SK-N-SH (cell line): ENCODE measurements around the gene STK31. TPM values are rescaled to one million over a fixed set of nuclear protein-coding genes. Genes with fewer than 3 reads are reported as not detected.

Source experiments
- CTCF ChIA-PET: fragments of 300-600, 350-600 bp; formaldehyde crosslinking; extraction: SDS; loops from one replicate; lab custom pipeline; 2021; lab: Yijun Ruan, JAX
- POLR2A ChIA-PET: fragments of 350-600 bp; sonication (Branson Sonifier 250); formaldehyde crosslinking; extraction: SDS; loops from one replicate; lab custom pipeline; 2020; ENCODE audit warnings: antibody characterized with exemption, inconsistent platforms; lab: Yijun Ruan, JAX
- DNase-seq: peaks from one replicate; pipeline ENCODE4 v3.0.0; 2012
- H2AFZ ChIP-seq: fragments of 200-600 bp; sonication (generic); 2 replicates; pipeline ENCODE4 v1.8.1; 2016; ENCODE audit warnings: antibody characterized with exemption, mild to moderate bottlenecking, low read depth
- H3F3A ChIP-seq: fragments of 200-600 bp; sonication (generic); replicated peaks from 2 replicates; pipeline ENCODE3; 2016; ENCODE audit warnings: antibody characterized with exemption, mild to moderate bottlenecking; ENCODE audit not compliant: insufficient read depth
- H3K27ac ChIP-seq, 2 experiments: fragments of 200-500 bp in 1 of 2; fragments of 200-600 bp in 1 of 2; sonication (Bioruptor generic) in 1 of 2; sonication (generic), shearing (Covaris generic) in 1 of 2; 2 replicates each; pipeline versions ENCODE4 v1.5.1 to v1.6.1; 2014 to 2016; ENCODE audit warnings: low read depth in 2 of 2, inconsistent platforms in 1 of 2, low read length in 1 of 2, mild to moderate bottlenecking in 1 of 2, mixed read lengths in 1 of 2
- H3K27me3 ChIP-seq: fragments of 200-600 bp; sonication (generic), shearing (Covaris generic); 2 replicates; pipeline ENCODE4 v1.6.1; 2016; ENCODE audit warnings: mixed run types; ENCODE audit not compliant: insufficient read depth
- H3K36me3 ChIP-seq, 2 experiments: fragments of 200-500 bp in 1 of 2; fragments of 200-600 bp in 1 of 2; sonication (Bioruptor generic) in 1 of 2; sonication (generic) in 1 of 2; replicated peaks in 1 of 2; 2 replicates each; pipeline versions ENCODE3 to v1.5.1; 2014 to 2016; ENCODE audit warnings: low read length in 1 of 2, mild to moderate bottlenecking in 1 of 2; ENCODE audit not compliant: insufficient read depth in 2 of 2, control insufficient read depth in 1 of 2
- H3K4me1 ChIP-seq, 2 experiments: fragments of 200-500 bp in 1 of 2; fragments of 200-600 bp in 1 of 2; sonication (Bioruptor generic) in 1 of 2; sonication (generic), shearing (Covaris generic) in 1 of 2; 2 replicates each; pipeline versions ENCODE4 v1.5.1 to v1.6.1; 2014 to 2016; ENCODE audit warnings: low read depth in 1 of 2, low read length in 1 of 2, mixed run types in 1 of 2; ENCODE audit not compliant: insufficient read depth in 2 of 2, control insufficient read depth in 1 of 2
- H3K4me2 ChIP-seq: fragments of 200-600 bp; sonication (generic), shearing (Covaris generic); 2 replicates; pipeline ENCODE4 v1.6.1; 2017; ENCODE audit warnings: mixed run types
- H3K4me3 ChIP-seq, 2 experiments: fragments of 200-500 bp in 1 of 2; fragments of 200-600 bp in 1 of 2; sonication (Bioruptor generic) in 1 of 2; sonication (generic), shearing (Covaris generic) in 1 of 2; 2 replicates each; pipeline versions ENCODE4 v1.5.1 to v1.8.1; 2014 to 2016; ENCODE audit warnings: low read depth in 2 of 2, inconsistent platforms in 1 of 2, low read length in 1 of 2, mild to moderate bottlenecking in 1 of 2, mixed read lengths in 1 of 2, moderate library complexity in 1 of 2
- H3K79me2 ChIP-seq: fragments of 200-600 bp; sonication (generic); 2 replicates; pipeline ENCODE4 v1.8.1; 2017; ENCODE audit warnings: mild to moderate bottlenecking; ENCODE audit not compliant: insufficient read depth
- H3K9ac ChIP-seq: fragments of 200-600 bp; sonication (generic); 2 replicates; pipeline ENCODE4 v1.6.1; 2017; ENCODE audit warnings: mixed run types
- H3K9me2 ChIP-seq: fragments of 200-600 bp; sonication (generic); 2 replicates; pipeline ENCODE4 v1.6.1; 2017; ENCODE audit warnings: mixed run types
- H3K9me3 ChIP-seq: fragments of 200-600 bp; sonication (generic); 2 replicates; pipeline ENCODE4 v1.6.1; 2017; ENCODE audit warnings: mixed run types, mild to moderate bottlenecking, moderate library complexity
- H4K20me1 ChIP-seq: fragments of 200-600 bp; sonication (generic); 2 replicates; pipeline ENCODE4 v1.6.1; 2017; ENCODE audit warnings: mild to moderate bottlenecking, mixed run types; ENCODE audit not compliant: insufficient read depth
- CHD2 ChIP-seq: fragments of 150-350 bp; IDR thresholded peaks from 2 replicates; pipeline ENCODE4 v1.6.1; 2018; ENCODE audit warnings: low read length; ENCODE audit not compliant: partially characterized antibody
- EP300 ChIP-seq, 2 experiments: IDR thresholded peaks; 2 replicates each; pipeline versions ENCODE4 v1.4.0 to v1.6.1; 2012; ENCODE audit warnings: borderline replicate concordance in 1 of 2, low read depth in 1 of 2, low read length in 1 of 2
- GABPA ChIP-seq: IDR thresholded peaks from 2 replicates; pipeline ENCODE4 v1.4.0; 2012; ENCODE audit warnings: low read depth, mild to moderate bottlenecking
- JUND ChIP-seq: IDR thresholded peaks from 2 replicates; pipeline ENCODE4 v1.4.0; 2012
- NFIC ChIP-seq: IDR thresholded peaks from 2 replicates; pipeline ENCODE4 v1.4.0; 2012; ENCODE audit warnings: borderline replicate concordance
- RAD21 ChIP-seq: IDR thresholded peaks from 2 replicates; pipeline ENCODE4 v1.6.1; 2012; ENCODE audit warnings: mild to moderate bottlenecking, low read length
- RCOR1 ChIP-seq: fragments of 150-350 bp; IDR thresholded peaks from 2 replicates; pipeline ENCODE4 v1.6.1; 2017; ENCODE audit warnings: antibody characterized with exemption, low read length
- SMC3 ChIP-seq: IDR thresholded peaks from 2 replicates; pipeline ENCODE4 v1.6.1; 2012; ENCODE audit warnings: low read depth, low read length, improper control_type of control experiment
- WGBS: methylation state at CpG from one replicate; pipeline ENCODE4 v1.1.6; 2017; ENCODE audit warnings: low lambda C conversion rate; 5-methylcytosine and 5-hydroxymethylcytosine counted together
- polyA plus RNA-seq, 3 experiments: library from polyadenylated mRNA; depleted of rRNA; stranded (reverse); fragments of >200 nt; gene quantifications; 2 replicates each; pipeline ENCODE4 v1.2.3, GENCODE V29; 2012
- TF ChIP-seq, protein P1 (sequence below): IDR thresholded peaks from 2 replicates; pipeline ENCODE4 v1.4.0; 2012; ENCODE audit warnings: low read depth
- TF ChIP-seq, protein P2 (sequence below): IDR thresholded peaks from 2 replicates; pipeline ENCODE4 v1.4.0; 2012; ENCODE audit warnings: low read depth, borderline replicate concordance
- TF ChIP-seq, protein P3 (sequence below): fragments of 150-350 bp; IDR thresholded peaks from 2 replicates; pipeline ENCODE4 v1.6.1; 2017; ENCODE audit warnings: antibody characterized with exemption, low read length, low read depth, borderline replicate concordance
- TF ChIP-seq, protein P4 (sequence below): IDR thresholded peaks from 2 replicates; pipeline ENCODE4 v1.6.1; 2012; ENCODE audit warnings: mild to moderate bottlenecking, low read depth, low read length, moderate library complexity
- TF ChIP-seq, protein P5 (sequence below): IDR thresholded peaks from 2 replicates; pipeline ENCODE4 v1.4.0; 2012; ENCODE audit warnings: low read depth, borderline replicate concordance

STK31 gene
- polyA plus RNA-seq, 1 of the 3 experiments (the other 2 are of a cell fraction), result 0.02 TPM

DNA sequence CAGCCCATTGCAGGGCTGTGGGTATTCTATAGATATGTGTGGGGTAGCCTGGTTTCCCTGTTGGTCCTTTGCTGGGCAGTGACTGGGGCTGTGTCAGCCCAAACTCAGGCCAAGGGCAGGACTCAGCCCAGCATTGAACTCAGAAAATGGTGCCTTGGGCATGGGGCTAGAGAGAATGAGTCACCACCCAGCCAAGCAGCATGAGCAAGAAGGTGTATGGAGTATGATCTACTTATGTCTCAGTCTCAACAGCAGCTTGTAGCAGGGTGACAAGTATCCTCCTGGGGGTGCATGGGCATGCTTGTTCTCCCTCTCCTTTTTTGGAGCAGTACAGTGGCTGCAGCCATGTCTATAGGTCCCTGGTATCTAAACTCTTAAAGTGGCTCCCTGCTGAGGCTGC is 32.0 kb downstream of the STK31 start:
- Histone ChIP-seq H3K4me1 (no peaks in the 10 kb centered on the region), H2AFZ (no peak overlapping the region), H3K9me2 (no peaks in the 10 kb centered on the region), H3K79me2 (no peaks in the 10 kb centered on the region), H3K36me3 (no peaks in the 10 kb centered on the region), H3K27me3 (no peaks in the 10 kb centered on the region), H4K20me1 (no peaks in the 10 kb centered on the region), H3K9me3 (peaks cover 7% of the 10 kb centered on the region; the same call in 1 of the 2 replicates), H3K4me3 (no peak overlapping the region), H3K4me2 (no peak overlapping the region), H3K9ac (no peak overlapping the region), H3K27ac (no peak overlapping the region), H3F3A (no peaks in the 10 kb centered on the region)
- DNase-seq, result no peak
- ChIA-PET CTCF (interaction anchor here (1.1 to 1.3 kb wide), 2 partner anchors 9 to 11 kb away, joined by 4 read pairs; no protein-coding TSS in a partner anchor), POLR2A (no interaction called here)
- no peak for TF ChIP-seq NFIC

DNA sequence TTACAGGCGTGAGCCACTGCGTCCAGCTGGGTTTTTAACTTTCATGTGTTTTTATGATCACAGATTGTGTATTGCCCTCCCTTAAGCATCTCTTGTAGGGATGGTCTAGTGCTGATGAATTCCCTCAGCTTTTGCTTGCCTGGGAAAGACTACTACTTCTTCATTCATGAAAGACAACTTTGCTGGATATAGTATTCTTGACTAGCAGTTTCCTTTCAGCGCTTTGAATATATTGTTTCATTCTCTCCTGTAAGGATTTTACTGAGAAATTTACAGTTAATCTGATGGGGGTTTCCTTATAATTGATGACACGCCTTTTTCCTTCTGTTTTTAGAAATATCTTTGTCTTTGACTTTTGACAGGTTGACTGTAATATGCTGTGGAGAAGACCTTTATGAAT is 33.2 kb downstream of the STK31 start:
- Histone ChIP-seq H3K27ac (no peak overlapping the region), H3K27me3 (no peaks in the 10 kb centered on the region), H3K9me2 (no peaks in the 10 kb centered on the region), H3K4me3 (no peak overlapping the region), H3K9me3 (peaks cover 7% of the 10 kb centered on the region; the same call in 1 of the 2 replicates), H3K79me2 (no peaks in the 10 kb centered on the region), H2AFZ (no peak overlapping the region), H3K4me2 (no peak overlapping the region), H3K36me3 (no peaks in the 10 kb centered on the region), H3F3A (no peaks in the 10 kb centered on the region), H4K20me1 (no peaks in the 10 kb centered on the region), H3K4me1 (no peaks in the 10 kb centered on the region), H3K9ac (no peak overlapping the region)
- ChIA-PET CTCF (no interaction called here), POLR2A (no interaction called here)
- WGBS, result 64% methylated on average over 4 of the region's 4 CpGs
- no peak for DNase-seq
- no peak for TF ChIP-seq NFIC
- TF ChIP-seq RAD21, result no peak
- TF ChIP-seq, protein P1, sequence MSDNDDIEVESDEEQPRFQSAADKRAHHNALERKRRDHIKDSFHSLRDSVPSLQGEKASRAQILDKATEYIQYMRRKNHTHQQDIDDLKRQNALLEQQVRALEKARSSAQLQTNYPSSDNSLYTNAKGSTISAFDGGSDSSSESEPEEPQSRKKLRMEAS, result no peak
- TF ChIP-seq CHD2, result no peak
- TF ChIP-seq RCOR1, result no peak
- TF ChIP-seq, protein P2, sequence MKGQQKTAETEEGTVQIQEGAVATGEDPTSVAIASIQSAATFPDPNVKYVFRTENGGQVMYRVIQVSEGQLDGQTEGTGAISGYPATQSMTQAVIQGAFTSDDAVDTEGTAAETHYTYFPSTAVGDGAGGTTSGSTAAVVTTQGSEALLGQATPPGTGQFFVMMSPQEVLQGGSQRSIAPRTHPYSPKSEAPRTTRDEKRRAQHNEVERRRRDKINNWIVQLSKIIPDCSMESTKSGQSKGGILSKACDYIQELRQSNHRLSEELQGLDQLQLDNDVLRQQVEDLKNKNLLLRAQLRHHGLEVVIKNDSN, result no peak
- TF ChIP-seq JUND, result no peak
- TF ChIP-seq, protein P3, sequence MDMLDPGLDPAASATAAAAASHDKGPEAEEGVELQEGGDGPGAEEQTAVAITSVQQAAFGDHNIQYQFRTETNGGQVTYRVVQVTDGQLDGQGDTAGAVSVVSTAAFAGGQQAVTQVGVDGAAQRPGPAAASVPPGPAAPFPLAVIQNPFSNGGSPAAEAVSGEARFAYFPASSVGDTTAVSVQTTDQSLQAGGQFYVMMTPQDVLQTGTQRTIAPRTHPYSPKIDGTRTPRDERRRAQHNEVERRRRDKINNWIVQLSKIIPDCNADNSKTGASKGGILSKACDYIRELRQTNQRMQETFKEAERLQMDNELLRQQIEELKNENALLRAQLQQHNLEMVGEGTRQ, result no peak
- TF ChIP-seq SMC3, result no peak
- TF ChIP-seq, protein P4, sequence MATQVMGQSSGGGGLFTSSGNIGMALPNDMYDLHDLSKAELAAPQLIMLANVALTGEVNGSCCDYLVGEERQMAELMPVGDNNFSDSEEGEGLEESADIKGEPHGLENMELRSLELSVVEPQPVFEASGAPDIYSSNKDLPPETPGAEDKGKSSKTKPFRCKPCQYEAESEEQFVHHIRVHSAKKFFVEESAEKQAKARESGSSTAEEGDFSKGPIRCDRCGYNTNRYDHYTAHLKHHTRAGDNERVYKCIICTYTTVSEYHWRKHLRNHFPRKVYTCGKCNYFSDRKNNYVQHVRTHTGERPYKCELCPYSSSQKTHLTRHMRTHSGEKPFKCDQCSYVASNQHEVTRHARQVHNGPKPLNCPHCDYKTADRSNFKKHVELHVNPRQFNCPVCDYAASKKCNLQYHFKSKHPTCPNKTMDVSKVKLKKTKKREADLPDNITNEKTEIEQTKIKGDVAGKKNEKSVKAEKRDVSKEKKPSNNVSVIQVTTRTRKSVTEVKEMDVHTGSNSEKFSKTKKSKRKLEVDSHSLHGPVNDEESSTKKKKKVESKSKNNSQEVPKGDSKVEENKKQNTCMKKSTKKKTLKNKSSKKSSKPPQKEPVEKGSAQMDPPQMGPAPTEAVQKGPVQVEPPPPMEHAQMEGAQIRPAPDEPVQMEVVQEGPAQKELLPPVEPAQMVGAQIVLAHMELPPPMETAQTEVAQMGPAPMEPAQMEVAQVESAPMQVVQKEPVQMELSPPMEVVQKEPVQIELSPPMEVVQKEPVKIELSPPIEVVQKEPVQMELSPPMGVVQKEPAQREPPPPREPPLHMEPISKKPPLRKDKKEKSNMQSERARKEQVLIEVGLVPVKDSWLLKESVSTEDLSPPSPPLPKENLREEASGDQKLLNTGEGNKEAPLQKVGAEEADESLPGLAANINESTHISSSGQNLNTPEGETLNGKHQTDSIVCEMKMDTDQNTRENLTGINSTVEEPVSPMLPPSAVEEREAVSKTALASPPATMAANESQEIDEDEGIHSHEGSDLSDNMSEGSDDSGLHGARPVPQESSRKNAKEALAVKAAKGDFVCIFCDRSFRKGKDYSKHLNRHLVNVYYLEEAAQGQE, result no peak
- TF ChIP-seq, protein P5, sequence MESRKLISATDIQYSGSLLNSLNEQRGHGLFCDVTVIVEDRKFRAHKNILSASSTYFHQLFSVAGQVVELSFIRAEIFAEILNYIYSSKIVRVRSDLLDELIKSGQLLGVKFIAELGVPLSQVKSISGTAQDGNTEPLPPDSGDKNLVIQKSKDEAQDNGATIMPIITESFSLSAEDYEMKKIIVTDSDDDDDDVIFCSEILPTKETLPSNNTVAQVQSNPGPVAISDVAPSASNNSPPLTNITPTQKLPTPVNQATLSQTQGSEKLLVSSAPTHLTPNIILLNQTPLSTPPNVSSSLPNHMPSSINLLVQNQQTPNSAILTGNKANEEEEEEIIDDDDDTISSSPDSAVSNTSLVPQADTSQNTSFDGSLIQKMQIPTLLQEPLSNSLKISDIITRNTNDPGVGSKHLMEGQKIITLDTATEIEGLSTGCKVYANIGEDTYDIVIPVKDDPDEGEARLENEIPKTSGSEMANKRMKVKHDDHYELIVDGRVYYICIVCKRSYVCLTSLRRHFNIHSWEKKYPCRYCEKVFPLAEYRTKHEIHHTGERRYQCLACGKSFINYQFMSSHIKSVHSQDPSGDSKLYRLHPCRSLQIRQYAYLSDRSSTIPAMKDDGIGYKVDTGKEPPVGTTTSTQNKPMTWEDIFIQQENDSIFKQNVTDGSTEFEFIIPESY, result no peak
- no peak for TF ChIP-seq EP300 (IDR thresholded peaks at IDR 0.05; ENCODE audit: borderline replicate concordance in 1 of 2, low read depth in 1 of 2, low read length in 1 of 2)
- no peak for TF ChIP-seq GABPA
- TF ChIP-seq, all 33 proteins: peak for 0
